ENCODE results near the gene PDLIM5. TPM values are rescaled to one million over a fixed set of nuclear protein-coding genes. Genes with fewer than 3 reads are reported as not detected.
"Not testable (repeated sequence)": the region's sequence is repeated elsewhere in the genome, so short reads cannot be mapped to it uniquely, and the experiment has no call there.

Gene PDLIM5
- total and polyA plus RNA-seq, 9 donors, result 24.9 to 160 (median 87.8) TPM

- no peaks in the 10 kb centered on the region for H3K36me3 ChIP-seq
- intact Hi-C loops (cut with DNase I), result no loop called here
- H3K9me3 ChIP-seq, result no peaks in the 10 kb centered on the region
- no peaks in the 10 kb centered on the region for H3K27me3 ChIP-seq
- 95 to 99% (median 98%) methylated on average over 1 of the region's 1 CpG for WGBS, 3 donors
- H3K4me1 ChIP-seq (ENCODE audit: insufficient read depth), result peaks cover 5% of the 10 kb centered on the region
- TF ChIP-seq POLR2A (IDR thresholded peaks at IDR 0.05) (no peak), CTCF (IDR thresholded peaks at IDR 0.05) (no peak), EP300 (IDR thresholded peaks at IDR 0.05) (no peak)
- H3K4me3 ChIP-seq, result no peak overlapping the region
- H3K27ac ChIP-seq, result no peak overlapping the region
- DNase-seq, result no peak
Observed at GRCh38 chr4:94550851-94551250, 99.1 kb downstream of the PDLIM5 start.

- Histone ChIP-seq H3K9me3 (no peaks in the 10 kb centered on the region), H3K27me3 (no peaks in the 10 kb centered on the region), H3K4me1 (ENCODE audit: insufficient read depth) (peaks cover 5% of the 10 kb centered on the region), H3K36me3 (no peaks in the 10 kb centered on the region), H3K27ac (no peak overlapping the region), H3K4me3 (no peak overlapping the region)
- intact Hi-C loops (cut with DNase I), result no loop called here
- no peak for DNase-seq
- 89 to 92% (median 92%) methylated on average over 3 of the region's 3 CpGs for WGBS, 3 donors
- TF ChIP-seq CTCF (IDR thresholded peaks at IDR 0.05), result no peak
- no peak for TF ChIP-seq EP300 (IDR thresholded peaks at IDR 0.05)
- TF ChIP-seq POLR2A (IDR thresholded peaks at IDR 0.05), result no peak
Observed at GRCh38 chr4:94551643-94552564, 100.2 kb downstream of the PDLIM5 start.

- H3K27me3 ChIP-seq; H3K9me3 ChIP-seq; H3K4me1 ChIP-seq (ENCODE audit: insufficient read depth); H3K27ac ChIP-seq; H3K4me3 ChIP-seq; intact Hi-C loops (cut with DNase I); H3K36me3 ChIP-seq; DNase-seq: not testable (repeated sequence)
- WGBS, 3 donors, result 92 to 99% (median 96%) methylated on average over 3 to 4 of the region's 4 CpGs
Observed at GRCh38 chr4:94556047-94556446, 104.3 kb downstream of the PDLIM5 start.

- H3K36me3 ChIP-seq; intact Hi-C loops (cut with DNase I); H3K4me3 ChIP-seq; H3K27ac ChIP-seq; DNase-seq; H3K27me3 ChIP-seq; H3K9me3 ChIP-seq; H3K4me1 ChIP-seq (ENCODE audit: insufficient read depth): not testable (repeated sequence)
- 75 to 100% (median 100%) methylated on average over 1 of the region's 1 CpG for WGBS, 3 donors
Observed at GRCh38 chr4:94557632-94558031, 105.9 kb downstream of the PDLIM5 start.

- TF ChIP-seq POLR2A (IDR thresholded peaks at IDR 0.05) (no peak), EP300 (IDR thresholded peaks at IDR 0.05) (no peak), CTCF (IDR thresholded peaks at IDR 0.05) (no peak)
- Histone ChIP-seq H3K27ac (no peak overlapping the region), H3K27me3 (no peaks in the 10 kb centered on the region), H3K36me3 (no peaks in the 10 kb centered on the region), H3K4me3 (no peak overlapping the region), H3K4me1 (ENCODE audit: insufficient read depth) (peaks cover 3% of the 10 kb centered on the region), H3K9me3 (no peaks in the 10 kb centered on the region)
- DNase-seq, result no peak
- 81 to 91% (median 83%) methylated on average over 1 of the region's 1 CpG for WGBS, 3 donors
- intact Hi-C loops (cut with DNase I), result no loop called here
Observed at GRCh38 chr4:94558392-94558904, 106.7 kb downstream of the PDLIM5 start.
